Bone marrow (tissue), 2 donors: ENCODE measurements around the gene ANAPC2.
A peak's percentile ranks its signal among the peaks of the same experiment; 100 is the strongest.

Experiments used
- DNase-seq, 2 donors: peaks; one replicate each; lab custom pipeline; 2025; lab: John Stamatoyannopoulos, UW

ANAPC2 gene

GRCh38 chr9:137188490-137189296, at the start of gene ANAPC2, which contains the start of gene SSNA1:
TSS of gene ANAPC2 (minus strand) at chr9:137188560. CDS start at chr9:137188532, 28 bp downstream.
TSS of gene SSNA1 (plus strand) at chr9:137188676. CDS start at chr9:137188727, 51 bp downstream.
- DNase-seq = peak; percentile 70 to 91

GRCh38 chr9:137236936-137237421, 48.6 kb upstream of the ANAPC2 start:
- DNase-seq = no peak

- peak; percentile 59 to 74 for DNase-seq
Measured at GRCh38 chr9:137236238-137236935, 48.0 kb upstream of the ANAPC2 start.

GRCh38 chr9:137235424-137236237, 47.3 kb upstream of the ANAPC2 start:
- no peak for DNase-seq

- DNase-seq = no peak
Measured at GRCh38 chr9:137234758-137235423, 46.5 kb upstream of the ANAPC2 start.

- DNase-seq = no peak
Measured at GRCh38 chr9:137234055-137234697, 45.8 kb upstream of the ANAPC2 start.

GRCh38 chr9:137233143-137233980, 45.0 kb upstream of the ANAPC2 start:
- DNase-seq = no peak

GRCh38 chr9:137232510-137232909, 44.1 kb upstream of the ANAPC2 start:
- no peak for DNase-seq

- no peak for DNase-seq
Measured at GRCh38 chr9:137232101-137232500, 43.7 kb upstream of the ANAPC2 start.

GRCh38 chr9:137231372-137232039, 43.1 kb upstream of the ANAPC2 start:
- no peak for DNase-seq

- no peak for DNase-seq
Measured at GRCh38 chr9:137230705-137231371, 42.5 kb upstream of the ANAPC2 start, which contains the start of gene SLC34A3. TSS of gene SLC34A3 (plus strand) at chr9:137230901. CDS start at chr9:137231703, 802 bp downstream.

GRCh38 chr9:137229903-137230704, 41.7 kb upstream of the ANAPC2 start:
- DNase-seq = no peak

GRCh38 chr9:137228968-137229896, 40.9 kb upstream of the ANAPC2 start:
- DNase-seq = no peak

GRCh38 chr9:137228506-137228967, 40.2 kb upstream of the ANAPC2 start:
- no peak for DNase-seq

GRCh38 chr9:137227853-137228505, 39.6 kb upstream of the ANAPC2 start:
- DNase-seq = no peak
